WTC11 (cell line): ENCODE measurements around the gene ZBTB47.

Source experiments
- ZSCAN18 ChIP-seq: fragments of 250-450 bp; sonication (Bioruptor Pico); IDR thresholded peaks from 2 replicates; pipeline ENCODE4 v2.1.2; 2022; ENCODE audit warnings: mild to moderate bottlenecking, moderate library complexity
- TF ChIP-seq, protein P1 (sequence below): fragments of 200-600 bp; IDR thresholded peaks from 2 replicates; pipeline ENCODE4 v1.8.0; 2022; ENCODE audit warnings: antibody characterized with exemption

DNA sequence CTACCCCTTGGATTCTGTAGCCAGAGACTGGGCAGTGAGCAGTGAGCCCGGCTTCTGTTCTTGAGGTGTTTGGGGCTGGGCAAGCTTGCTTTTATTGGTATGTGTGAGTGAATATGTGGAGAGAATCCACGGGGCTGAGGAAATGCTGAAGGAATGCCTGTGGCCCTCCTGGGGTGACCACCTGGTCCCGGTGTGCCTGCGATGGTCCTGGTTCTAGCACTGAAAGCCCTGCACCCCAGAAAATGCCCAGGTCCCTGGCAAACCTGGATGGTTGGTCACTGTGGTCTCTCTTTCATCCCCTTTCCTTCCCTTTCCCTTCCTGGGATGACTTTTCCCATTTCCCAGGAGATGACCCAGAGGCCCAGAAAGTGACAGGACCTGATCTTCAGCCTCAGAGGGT, 4.2 kb downstream of the ZBTB47 start:
- TF ChIP-seq ZSCAN18 = no peak
- TF ChIP-seq, protein P1, sequence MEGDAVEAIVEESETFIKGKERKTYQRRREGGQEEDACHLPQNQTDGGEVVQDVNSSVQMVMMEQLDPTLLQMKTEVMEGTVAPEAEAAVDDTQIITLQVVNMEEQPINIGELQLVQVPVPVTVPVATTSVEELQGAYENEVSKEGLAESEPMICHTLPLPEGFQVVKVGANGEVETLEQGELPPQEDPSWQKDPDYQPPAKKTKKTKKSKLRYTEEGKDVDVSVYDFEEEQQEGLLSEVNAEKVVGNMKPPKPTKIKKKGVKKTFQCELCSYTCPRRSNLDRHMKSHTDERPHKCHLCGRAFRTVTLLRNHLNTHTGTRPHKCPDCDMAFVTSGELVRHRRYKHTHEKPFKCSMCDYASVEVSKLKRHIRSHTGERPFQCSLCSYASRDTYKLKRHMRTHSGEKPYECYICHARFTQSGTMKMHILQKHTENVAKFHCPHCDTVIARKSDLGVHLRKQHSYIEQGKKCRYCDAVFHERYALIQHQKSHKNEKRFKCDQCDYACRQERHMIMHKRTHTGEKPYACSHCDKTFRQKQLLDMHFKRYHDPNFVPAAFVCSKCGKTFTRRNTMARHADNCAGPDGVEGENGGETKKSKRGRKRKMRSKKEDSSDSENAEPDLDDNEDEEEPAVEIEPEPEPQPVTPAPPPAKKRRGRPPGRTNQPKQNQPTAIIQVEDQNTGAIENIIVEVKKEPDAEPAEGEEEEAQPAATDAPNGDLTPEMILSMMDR = no peak
